Peyer's patch (tissue), 4 donors: ENCODE measurements around the gene ABI2. TPM values are rescaled to one million over a fixed set of nuclear protein-coding genes. Genes with fewer than 3 reads are reported as not detected.

ENCODE experiments used
- DNase-seq, 3 donors: peaks; one replicate each; pipeline ENCODE4 v3.0.0-alpha.2; 2017 to 2019
- H3K27ac ChIP-seq, 4 donors: fragments of 200-600 bp; sonication (generic); one replicate each; pipeline ENCODE4 v1.5.1; 2016 to 2019
- H3K27me3 ChIP-seq, 2 donors: fragments of 200-600 bp; sonication (generic); one replicate each; pipeline ENCODE4 v1.5.1; 2019
- H3K36me3 ChIP-seq, 3 donors: fragments of 200-600 bp; sonication (generic); one replicate each; pipeline ENCODE4 v1.5.1; 2016 to 2019
- H3K4me1 ChIP-seq, 4 donors: fragments of 200-600 bp; sonication (generic); one replicate each; pipeline ENCODE4 v1.5.1; 2016 to 2019
- H3K4me3 ChIP-seq, 4 donors: fragments of 200-600 bp; sonication (generic); 1 replicate in 3 of 4; 2 replicates in 1 of 4; pipeline ENCODE4 v1.5.1; 2016 to 2019; ENCODE audit warnings: mild to moderate bottlenecking in 1 of 4
- H3K9me3 ChIP-seq, 4 donors: fragments of 200-600 bp; sonication (generic); one replicate each; pipeline ENCODE4 v1.5.1; 2016 to 2019; ENCODE audit warnings: mild to moderate bottlenecking in 1 of 4
- POLR2A ChIP-seq, 2 donors: fragments of 450-650 bp; IDR thresholded peaks; one replicate each; pipeline ENCODE4 v1.5.1; 2017; ENCODE audit warnings: antibody characterized with exemption in 2 of 2, mild to moderate bottlenecking in 2 of 2, moderate library complexity in 2 of 2
- total RNA-seq, 4 donors: library from RNA; depleted of rRNA; stranded (reverse); fragments of >200 nt; gene quantifications; one replicate each; pipeline ENCODE4 v1.1.0, GENCODE V29; 2016
- TF ChIP-seq, protein P1 (sequence below), 6 experiments: fragments of 450-650 bp in 4 of 6; fragments of 200-600 bp in 2 of 6; sonication (generic) in 1 of 6; IDR thresholded peaks; one replicate each; pipeline ENCODE4 v1.5.1; 2017 to 2019; ENCODE audit warnings: antibody characterized with exemption in 6 of 6, mild to moderate bottlenecking in 3 of 6, moderate library complexity in 1 of 6

The ABI2 gene
- total RNA-seq, 4 donors from 2014 or later: 7.7 to 26.4 (median 13.2) TPM

DNA sequence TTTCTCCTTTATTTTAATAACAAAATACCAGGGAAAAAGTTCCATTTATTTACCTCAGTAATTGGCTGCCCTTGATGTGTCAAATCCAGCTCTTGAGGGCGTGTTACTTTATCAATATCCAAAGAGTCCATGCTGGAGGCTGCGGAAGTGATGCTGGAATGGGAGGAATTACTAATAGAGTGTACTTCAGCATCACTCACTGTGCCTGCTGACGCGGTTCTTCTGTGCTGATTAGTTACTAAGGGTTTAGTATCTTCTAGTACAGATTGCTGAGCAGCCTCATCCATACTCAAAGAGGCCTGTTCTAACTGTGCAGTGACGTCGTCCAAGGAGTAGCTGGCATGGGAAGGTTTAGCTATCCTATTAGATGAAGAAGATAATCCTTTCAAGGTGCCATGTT lies 161.3 kb downstream of the ABI2 start:
- Histone ChIP-seq H3K27ac (peak overlapping the region in 3 of 4 donors; percentile 7 to 80 (median 65)), H3K9me3 (no peaks in the 10 kb centered on the region), H3K27me3 (no peaks in the 10 kb centered on the region), H3K4me3 (no peak overlapping the region), H3K4me1 (no peaks in the 10 kb centered on the region), H3K36me3 (peaks cover 0 to 12% (median 0%) of the 10 kb centered on the region in 3 donors)
- peak in 1 of 3 donors; percentile 80 for DNase-seq
- no peak for TF ChIP-seq POLR2A (IDR thresholded peaks at IDR 0.05)
- TF ChIP-seq, protein P1, sequence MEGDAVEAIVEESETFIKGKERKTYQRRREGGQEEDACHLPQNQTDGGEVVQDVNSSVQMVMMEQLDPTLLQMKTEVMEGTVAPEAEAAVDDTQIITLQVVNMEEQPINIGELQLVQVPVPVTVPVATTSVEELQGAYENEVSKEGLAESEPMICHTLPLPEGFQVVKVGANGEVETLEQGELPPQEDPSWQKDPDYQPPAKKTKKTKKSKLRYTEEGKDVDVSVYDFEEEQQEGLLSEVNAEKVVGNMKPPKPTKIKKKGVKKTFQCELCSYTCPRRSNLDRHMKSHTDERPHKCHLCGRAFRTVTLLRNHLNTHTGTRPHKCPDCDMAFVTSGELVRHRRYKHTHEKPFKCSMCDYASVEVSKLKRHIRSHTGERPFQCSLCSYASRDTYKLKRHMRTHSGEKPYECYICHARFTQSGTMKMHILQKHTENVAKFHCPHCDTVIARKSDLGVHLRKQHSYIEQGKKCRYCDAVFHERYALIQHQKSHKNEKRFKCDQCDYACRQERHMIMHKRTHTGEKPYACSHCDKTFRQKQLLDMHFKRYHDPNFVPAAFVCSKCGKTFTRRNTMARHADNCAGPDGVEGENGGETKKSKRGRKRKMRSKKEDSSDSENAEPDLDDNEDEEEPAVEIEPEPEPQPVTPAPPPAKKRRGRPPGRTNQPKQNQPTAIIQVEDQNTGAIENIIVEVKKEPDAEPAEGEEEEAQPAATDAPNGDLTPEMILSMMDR (IDR thresholded peaks at IDR 0.05): no peak

DNA sequence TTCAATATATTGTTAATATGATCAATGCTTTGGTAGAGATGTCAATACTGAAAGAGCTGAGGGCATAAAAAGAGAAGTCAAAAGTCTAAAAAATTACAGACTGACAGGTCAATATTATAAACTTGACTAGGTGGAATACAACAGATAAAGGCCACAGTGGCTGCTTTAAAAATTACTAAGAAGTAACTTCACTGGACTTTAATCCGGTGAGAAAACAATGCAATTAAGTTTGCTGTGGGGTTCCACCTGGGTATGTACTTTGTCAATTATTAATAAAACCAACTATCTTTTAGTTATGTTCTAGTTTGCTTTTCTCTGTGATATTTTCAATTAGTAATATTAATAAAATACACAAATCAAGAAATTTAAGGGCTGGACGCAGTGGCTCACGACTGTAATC lies 162.2 kb downstream of the ABI2 start:
- Histone ChIP-seq H3K4me1 (no peaks in the 10 kb centered on the region), H3K27ac (peak overlapping the region in 2 of 4 donors; percentile 65 to 80), H3K27me3 (no peaks in the 10 kb centered on the region), H3K36me3 (peaks cover 0 to 6% (median 0%) of the 10 kb centered on the region in 3 donors), H3K9me3 (no peaks in the 10 kb centered on the region), H3K4me3 (no peak overlapping the region)
- no peak for DNase-seq
- TF ChIP-seq, protein P1 (IDR thresholded peaks at IDR 0.05): no peak
- no peak for TF ChIP-seq POLR2A (IDR thresholded peaks at IDR 0.05)

DNA sequence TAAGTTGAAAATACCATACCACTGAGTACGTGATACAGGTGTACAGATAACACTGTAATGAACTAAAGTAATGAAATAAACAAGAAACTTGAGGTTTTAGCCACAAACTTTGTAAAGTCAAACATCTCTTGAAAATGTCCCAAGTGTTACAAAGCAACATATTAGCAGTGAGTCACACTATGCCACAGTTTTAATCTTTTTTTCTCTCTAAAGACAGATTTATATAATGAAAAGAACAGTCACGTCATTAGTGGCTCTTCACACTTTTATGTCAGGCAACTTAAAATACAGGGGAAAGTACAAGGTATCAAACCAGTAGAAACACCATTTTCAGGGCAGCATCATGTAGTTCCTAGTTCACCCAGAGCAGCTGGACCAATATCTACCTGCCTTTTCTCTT lies 164.8 kb downstream of the ABI2 start:
- Histone ChIP-seq H3K9me3 (no peaks in the 10 kb centered on the region), H3K27ac (no peak overlapping the region), H3K4me1 (no peaks in the 10 kb centered on the region), H3K4me3 (no peak overlapping the region), H3K36me3 (peaks cover 0 to 6% (median 0%) of the 10 kb centered on the region in 3 donors), H3K27me3 (no peaks in the 10 kb centered on the region)
- DNase-seq: no peak
- TF ChIP-seq POLR2A (IDR thresholded peaks at IDR 0.05): no peak

Other genes with a start within 250 kb of the ABI2 start
- 10 to 100 TPM; 21.4 to 32.2 (median 25.3) TPM for gene CYP20A1, start 89.4 kb upstream of the ABI2 start, total RNA-seq
- 100 to 1,000 TPM in 1 of 4 donors, 10 to 100 TPM in 3; 31.4 to 103 (median 45.9) TPM for gene RAPH1, start 206.9 kb downstream of the ABI2 start, total RNA-seq